HG02938 (cell line): ENCODE measurements around the gene EID3.

ENCODE experiments used
- ATAC-seq: cut with Tn5 transposase; IDR thresholded peaks from one replicate; pipeline ENCODE4 v1.9.1; 2021; ENCODE audit warnings: mild to moderate bottlenecking, moderate library complexity; ENCODE audit not compliant: unreplicated experiment

EID3 gene

GRCh38 chr12:104333692-104334255 is 30.2 kb downstream of the EID3 start:
- ATAC-seq = no peak

DNA sequence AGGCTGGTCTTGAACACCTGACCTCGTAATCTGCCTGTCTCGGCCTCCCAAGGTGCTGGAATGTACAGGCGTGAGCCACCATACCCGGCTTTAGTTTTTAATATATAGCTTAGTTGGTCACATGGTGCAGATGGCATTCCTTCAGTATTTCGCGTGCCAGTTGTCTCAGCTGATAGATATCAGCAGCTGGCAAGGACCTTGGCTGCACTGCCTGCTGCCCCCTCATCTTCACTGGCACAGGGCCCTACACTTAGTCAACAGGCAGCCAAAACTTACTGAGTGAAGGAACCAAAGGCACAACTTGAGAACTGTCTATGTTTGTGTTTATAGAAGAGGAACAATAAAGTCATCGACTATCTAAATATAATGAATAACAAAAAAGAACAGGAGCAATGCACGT is 31.0 kb downstream of the EID3 start:
- no peak for ATAC-seq

GRCh38 chr12:104336115-104336514 is 32.6 kb downstream of the EID3 start:
- ATAC-seq = no peak

GRCh38 chr12:104337030-104337558 is 33.6 kb downstream of the EID3 start:
- ATAC-seq = no peak

DNA sequence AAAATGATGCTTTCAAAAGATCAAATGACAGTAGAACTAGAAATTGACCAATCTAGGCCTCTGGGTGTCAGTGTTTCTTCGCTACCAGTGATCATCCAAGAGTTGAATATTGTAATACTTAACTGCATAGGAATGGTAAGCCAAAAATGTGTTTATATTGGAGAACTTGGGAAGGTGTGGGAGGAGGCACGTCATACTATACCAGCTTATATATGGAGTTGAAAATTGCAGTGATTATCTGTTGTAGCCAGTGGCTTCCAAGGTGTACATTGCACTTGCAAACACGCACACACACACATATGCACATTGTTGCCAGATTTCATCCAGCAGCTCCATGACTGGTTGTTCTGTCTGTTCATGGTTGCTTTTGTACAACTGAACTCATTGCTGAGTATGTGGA is 36.1 kb downstream of the EID3 start:
- ATAC-seq = no peak

DNA sequence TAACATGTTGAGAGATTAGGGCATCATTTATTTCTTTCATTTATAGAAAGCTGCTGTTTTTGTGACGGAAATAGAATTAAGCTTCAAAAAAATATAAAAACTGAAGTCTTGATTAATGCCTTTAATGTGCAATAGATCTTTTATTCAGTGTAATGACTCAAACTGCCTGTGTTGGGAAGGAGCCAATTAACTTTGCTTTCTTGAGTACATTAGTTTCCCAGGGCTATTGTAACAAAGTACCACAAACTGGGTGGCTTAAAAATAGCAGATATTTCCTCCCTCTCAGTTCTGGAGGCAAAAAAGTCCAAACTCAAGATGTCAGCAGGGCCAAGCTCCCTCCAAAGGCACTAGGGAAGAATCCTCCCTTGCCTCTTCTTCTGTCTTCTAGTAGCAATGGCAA is 36.6 kb downstream of the EID3 start:
- ATAC-seq = no peak

GRCh38 chr12:104340925-104341611 is 37.5 kb downstream of the EID3 start:
- ATAC-seq = no peak

GRCh38 chr12:104342147-104342546 is 38.6 kb downstream of the EID3 start:
- no peak for ATAC-seq

- no peak for ATAC-seq
These were observed 39.2 kb downstream of the EID3 start for GRCh38 chr12:104342635-104343249.

DNA sequence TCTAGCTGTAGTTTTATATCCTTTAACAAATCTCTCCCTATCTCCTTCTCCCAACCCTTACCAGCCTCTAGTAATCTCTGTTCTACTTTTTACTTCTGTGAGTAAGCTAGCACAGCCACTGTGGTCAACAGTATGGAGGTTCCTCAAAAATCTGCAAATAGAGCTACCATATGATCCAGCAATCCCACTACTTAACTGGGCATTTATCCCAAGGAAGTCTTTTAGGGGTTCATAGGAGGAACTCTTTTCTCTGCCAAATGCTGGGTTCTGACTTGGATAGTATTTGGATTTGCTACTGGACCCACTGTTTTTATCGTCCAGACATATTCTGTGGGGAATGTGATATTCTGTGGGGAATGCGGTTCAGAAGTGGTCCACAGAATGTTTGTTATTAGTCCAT is 41.1 kb downstream of the EID3 start:
- no peak for ATAC-seq

DNA sequence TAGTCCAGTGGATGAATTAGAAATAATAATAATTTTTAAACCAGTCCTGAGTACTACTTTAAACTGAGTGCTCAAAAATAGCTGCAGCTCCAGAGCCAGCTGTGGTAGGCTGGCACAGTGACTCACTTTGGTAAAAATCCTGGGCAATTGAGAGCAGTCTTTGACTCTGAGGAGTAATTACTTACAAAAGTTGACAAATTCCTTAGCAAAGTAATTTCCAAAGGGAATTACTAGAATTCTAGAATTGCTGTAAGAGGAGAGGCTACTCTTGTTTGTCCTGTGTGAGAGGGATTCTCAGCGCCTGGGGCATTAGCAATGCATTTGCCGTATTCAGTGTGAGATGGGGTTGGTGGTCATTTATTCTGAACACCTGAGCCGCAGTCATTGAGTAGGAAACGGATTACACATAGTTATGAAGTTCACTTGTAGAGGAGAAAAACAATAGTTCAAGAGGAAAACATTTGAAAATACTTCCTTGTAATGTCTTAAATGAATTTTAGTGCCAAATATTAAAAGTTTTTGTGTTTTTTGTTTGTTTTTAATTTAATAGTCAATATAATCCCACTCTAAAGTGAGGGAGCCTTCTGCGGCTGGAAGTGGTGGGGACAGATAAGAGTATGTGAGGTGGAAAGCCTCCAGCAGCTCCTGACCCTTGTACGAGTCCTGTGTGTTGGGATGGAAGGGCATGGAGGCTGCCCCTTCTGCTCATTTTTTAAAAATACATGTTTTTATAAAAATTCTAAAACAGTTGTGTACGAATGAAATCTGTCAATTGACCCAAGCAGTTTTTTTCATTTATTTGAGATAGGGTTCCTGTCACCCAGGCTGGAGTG is 41.9 kb downstream of the EID3 start:
- ATAC-seq = no peak

DNA sequence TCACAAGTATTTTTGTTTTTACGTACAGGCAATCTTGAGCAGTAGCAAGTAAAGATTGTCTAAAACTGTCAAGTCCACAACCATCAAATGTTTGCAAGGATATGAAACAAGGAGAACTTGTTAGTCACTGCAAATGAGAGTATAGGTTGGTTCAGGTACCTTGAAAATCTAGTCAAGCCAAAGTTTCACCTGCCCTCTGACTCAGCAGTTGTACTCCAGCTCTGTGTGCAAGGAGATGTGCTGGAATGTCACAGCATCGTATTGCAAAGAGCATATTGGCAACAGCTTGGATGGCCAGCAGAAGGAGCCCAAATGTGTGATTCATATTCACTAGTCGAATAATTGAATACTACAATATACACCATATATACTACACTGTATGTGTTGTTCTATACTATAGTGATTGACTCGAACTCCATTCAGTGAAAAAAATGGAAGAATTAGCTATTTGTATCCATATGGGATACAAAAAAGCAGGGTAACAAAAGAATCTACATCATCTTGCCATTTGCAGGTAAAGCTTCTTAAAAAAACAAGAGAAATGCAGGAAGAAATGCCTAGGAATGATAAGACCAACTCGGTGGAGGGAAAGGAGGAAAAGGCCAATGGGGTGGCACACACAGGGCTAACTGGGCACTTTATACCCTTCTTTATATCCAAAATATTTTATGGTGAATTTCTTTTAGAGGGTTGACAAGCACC is 44.0 kb downstream of the EID3 start:
- ATAC-seq = no peak

DNA sequence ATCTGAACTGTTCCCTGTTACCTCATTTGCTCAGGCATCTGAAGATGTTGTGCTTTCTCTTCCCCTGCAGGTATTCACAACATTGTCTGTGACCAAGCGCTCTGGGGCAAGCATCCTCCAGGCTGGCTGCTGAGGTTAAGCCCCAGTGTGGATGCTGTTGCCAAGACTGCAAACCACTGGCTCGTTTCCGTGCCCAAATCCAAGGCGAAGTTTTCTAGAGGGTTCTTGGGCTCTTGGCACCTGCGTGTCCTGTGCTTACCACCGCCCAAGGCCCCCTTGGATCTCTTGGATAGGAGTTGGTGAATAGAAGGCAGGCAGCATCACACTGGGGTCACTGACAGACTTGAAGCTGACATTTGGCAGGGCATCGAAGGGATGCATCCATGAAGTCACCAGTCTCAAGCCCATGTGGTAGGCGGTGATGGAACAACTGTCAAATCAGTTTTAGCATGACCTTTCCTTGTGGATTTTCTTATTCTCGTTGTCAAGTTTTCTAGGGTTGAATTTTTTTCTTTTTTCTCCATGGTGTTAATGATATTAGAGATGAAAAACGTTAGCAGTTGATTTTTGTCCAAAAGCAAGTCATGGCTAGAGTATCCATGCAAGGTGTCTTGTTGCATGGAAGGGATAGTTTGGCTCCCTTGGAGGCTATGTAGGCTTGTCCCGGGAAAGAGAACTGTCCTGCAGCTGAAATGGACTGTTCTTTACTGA is 44.9 kb downstream of the EID3 start:
- no peak for ATAC-seq

DNA sequence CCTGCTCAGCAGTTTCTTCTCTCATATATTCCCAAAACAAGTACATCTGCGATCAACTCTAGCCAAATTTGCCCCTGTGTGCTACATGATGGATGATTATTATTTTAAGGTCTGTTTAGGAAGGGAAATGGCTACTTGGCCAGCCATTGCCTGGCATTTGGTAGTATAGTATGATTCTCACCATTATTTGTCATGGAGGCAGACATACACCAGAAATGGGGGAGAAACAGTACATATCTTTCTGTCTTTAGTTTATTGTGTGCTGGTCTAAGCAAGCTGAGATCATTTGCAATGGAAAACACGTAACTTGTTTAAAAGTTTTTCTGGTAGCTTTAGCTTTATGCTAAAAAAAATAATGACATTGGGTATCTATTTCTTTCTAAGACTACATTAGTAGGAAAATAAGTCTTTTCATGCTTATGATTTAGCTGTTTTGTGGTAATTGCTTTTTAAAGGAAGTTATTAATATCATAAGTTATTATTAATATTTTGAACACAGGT is 45.5 kb downstream of the EID3 start:
- ATAC-seq = no peak

GRCh38 chr12:104350211-104351056 is 46.9 kb downstream of the EID3 start:
- ATAC-seq = no peak

- ATAC-seq = no peak
These were observed 47.8 kb downstream of the EID3 start for GRCh38 chr12:104351057-104351983.

GRCh38 chr12:104352106-104352713 is 48.7 kb downstream of the EID3 start:
- ATAC-seq = no peak
